Endodermal cell (in vitro differentiated cells): ENCODE results near the gene NDUFS6. TPM values are rescaled to one million over a fixed set of nuclear protein-coding genes. Genes with fewer than 3 reads are reported as not detected.
A peak's percentile ranks its signal among the peaks of the same experiment; 100 is the strongest.

ENCODE experiments used
- DNase-seq: peaks from one replicate; pipeline ENCODE4 v3.0.0-alpha.2; 2017
- H3K27ac ChIP-seq: 2 replicates; pipeline ENCODE4 v1.5.1; 2013; ENCODE audit warnings: mild to moderate bottlenecking, low read depth, low read length, moderate library complexity
- H3K27me3 ChIP-seq: 2 replicates; pipeline ENCODE4 v1.6.1; 2013; ENCODE audit warnings: mild to moderate bottlenecking, low read length, moderate library complexity; ENCODE audit not compliant: insufficient read depth, control insufficient read depth, poor library complexity, severe bottlenecking
- H3K36me3 ChIP-seq: 2 replicates; pipeline ENCODE4 v1.7.0; 2013; ENCODE audit warnings: mild to moderate bottlenecking, low read length, moderate library complexity; ENCODE audit not compliant: control insufficient read depth, insufficient read depth
- H3K4me1 ChIP-seq: one replicate; pipeline ENCODE4 v1.7.0; 2013; ENCODE audit warnings: low read length; ENCODE audit not compliant: control insufficient read depth, insufficient read depth
- H3K4me3 ChIP-seq: 2 replicates; pipeline ENCODE4 v1.5.1; 2013; ENCODE audit warnings: mild to moderate bottlenecking, low read length, moderate library complexity
- H3K9ac ChIP-seq: 2 replicates; pipeline ENCODE4 v1.6.1; 2013; ENCODE audit warnings: mild to moderate bottlenecking, low read length, moderate library complexity; ENCODE audit not compliant: poor library complexity, severe bottlenecking; ENCODE audit errors: extremely low read depth
- H3K9me3 ChIP-seq: 2 replicates; pipeline ENCODE4 v1.6.1; 2013; ENCODE audit warnings: mild to moderate bottlenecking, low read length, moderate library complexity; ENCODE audit not compliant: control insufficient read depth
- H3K27ac Mint-ChIP-seq: 2 replicates; pipeline ENCODE4 v1.8.0; 2020; ENCODE audit warnings: mixed read lengths
- H3K27me3 Mint-ChIP-seq: 2 replicates; pipeline ENCODE4 v1.8.0; 2021; ENCODE audit warnings: mild to moderate bottlenecking, mixed read lengths; ENCODE audit not compliant: insufficient read depth
- H3K36me3 Mint-ChIP-seq: 2 replicates; pipeline ENCODE4 v1.8.0; 2020; ENCODE audit warnings: low read depth, mixed read lengths
- H3K4me1 Mint-ChIP-seq: 2 replicates; pipeline ENCODE4 v1.8.0; 2020; ENCODE audit warnings: mixed read lengths
- H3K4me3 Mint-ChIP-seq: 2 replicates; pipeline ENCODE4 v1.8.0; 2020; ENCODE audit warnings: mild to moderate bottlenecking, moderate library complexity, mixed read lengths
- H3K9me3 Mint-ChIP-seq: 2 replicates; pipeline ENCODE4 v1.8.0; 2020; ENCODE audit warnings: mild to moderate bottlenecking, mixed read lengths
- CTCF ChIP-seq: fragments of 200-600 bp; sonication (generic); conservative IDR thresholded peaks from 2 replicates; pipeline ENCODE4 v1.5.0; 2021; ENCODE audit warnings: antibody characterized with exemption, mild to moderate bottlenecking
- WGBS, 2 experiments: methylation state at CpG; one replicate each; pipeline versions ENCODE4 v1.1.5 to v1.1.7; 2013; ENCODE audit warnings: missing lambda C conversion rate in 2 of 2, mixed read lengths in 1 of 2; ENCODE audit not compliant: insufficient coverage in 1 of 2, insufficient read length in 1 of 2; 5-methylcytosine and 5-hydroxymethylcytosine counted together
- total RNA-seq, 2 donors: library from RNA; stranded (reverse); fragmentation: NEBNext Ultra II Directional in 1 of 2; extraction: Animal tissue kit (Norgen Biotek cat#: 25700) in 1 of 2; gene quantifications; 2 replicates in 1 of 2; 3 replicates in 1 of 2; pipeline ENCODE4 v1.2.1, GENCODE V29; 2021

The NDUFS6 gene
- total RNA-seq, 2 donors from 2014 or later: 47.9 to 65.2 TPM

DNA sequence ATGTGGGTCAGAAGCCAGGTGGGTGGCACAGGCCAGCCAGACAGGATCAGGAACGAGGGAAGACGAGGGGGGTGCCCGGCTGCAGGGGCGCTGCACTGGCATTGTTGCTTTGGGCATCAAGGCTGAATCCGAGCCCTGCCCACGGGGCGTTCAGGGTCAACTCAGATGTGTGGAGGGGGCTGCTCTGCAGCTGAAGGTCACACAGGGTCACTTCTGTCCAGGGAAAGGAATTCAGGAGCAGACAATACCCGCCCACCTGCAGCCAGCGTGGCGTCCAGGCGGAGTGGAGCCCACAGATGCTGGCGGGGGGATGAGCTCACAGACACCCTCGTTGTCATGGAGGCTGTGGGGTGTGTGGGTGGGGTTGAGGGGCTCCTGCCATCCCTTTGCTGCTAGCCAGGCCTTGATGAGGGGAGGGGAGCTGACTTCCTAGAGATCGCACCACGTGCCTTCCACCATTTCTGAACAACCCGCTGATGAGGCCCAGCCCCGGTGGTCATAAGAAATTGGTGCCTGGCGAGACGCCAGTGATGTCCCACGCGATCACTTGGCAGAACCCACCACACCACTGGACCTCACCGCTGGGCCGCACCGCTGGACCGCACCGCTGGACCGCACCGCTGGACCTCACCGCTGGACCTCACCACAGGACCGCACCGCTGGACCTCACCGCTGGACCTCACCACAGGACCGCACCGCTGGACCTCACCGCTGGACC is 32.8 kb upstream of the NDUFS6 start:
- Histone ChIP-seq H3K4me1 (no peaks in the 10 kb centered on the region), H3K36me3 (no peaks in the 10 kb centered on the region), H3K27me3 (no peaks in the 10 kb centered on the region), H3K4me3 (no peak overlapping the region), H3K27ac (no peak overlapping the region), H3K9ac (no peak overlapping the region), H3K9me3 (no peaks in the 10 kb centered on the region)
- H3K9me3 Mint-ChIP-seq: no peaks in the 10 kb centered on the region
- TF ChIP-seq CTCF: no peak
- H3K4me1 Mint-ChIP-seq: no peaks in the 10 kb centered on the region
- H3K27me3 Mint-ChIP-seq: peaks cover 2% of the 10 kb centered on the region
- WGBS, 2 experiments: 79 to 94% methylated on average over 7 to 29 of the region's 35 CpGs
- no peak for DNase-seq
- no peaks in the 10 kb centered on the region for H3K36me3 Mint-ChIP-seq
- H3K27ac Mint-ChIP-seq: no peak overlapping the region
- no peak overlapping the region for H3K4me3 Mint-ChIP-seq

DNA sequence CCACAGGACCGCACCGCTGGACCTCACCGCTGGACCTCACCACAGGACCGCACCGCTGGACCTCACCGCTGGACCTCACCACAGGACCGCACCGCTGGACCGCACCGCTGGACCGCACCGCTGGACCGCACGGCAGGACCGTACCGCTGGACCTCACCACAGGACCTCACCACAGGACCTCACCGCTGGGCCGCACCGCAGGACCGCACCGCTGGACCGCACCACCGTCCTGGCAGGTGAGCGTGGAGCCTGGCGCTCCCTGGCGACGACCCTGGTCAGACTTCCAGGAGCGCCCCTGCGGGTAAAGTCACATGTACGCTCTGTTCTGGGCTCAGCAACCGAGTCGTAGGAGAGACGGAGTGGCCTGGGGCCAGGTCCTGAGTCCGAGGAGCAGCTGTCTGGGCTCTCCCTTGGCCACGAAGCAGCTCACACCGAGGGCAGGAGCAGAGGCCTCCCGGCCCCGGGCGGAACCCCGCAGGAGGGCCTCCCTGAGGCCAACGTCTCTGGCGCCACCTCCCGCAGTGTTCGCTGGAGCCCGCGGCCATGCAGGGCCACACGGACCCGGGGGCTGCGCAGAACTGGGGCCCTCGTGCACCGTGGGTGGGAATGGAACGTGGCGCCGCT is 32.1 kb upstream of the NDUFS6 start:
- 92 to 94% methylated on average over 20 to 51 of the region's 54 CpGs for WGBS, 2 experiments
- Mint-ChIP-seq H3K36me3 (no peaks in the 10 kb centered on the region), H3K4me3 (no peak overlapping the region), H3K27ac (no peak overlapping the region), H3K4me1 (no peaks in the 10 kb centered on the region), H3K9me3 (no peaks in the 10 kb centered on the region), H3K27me3 (peaks cover 2% of the 10 kb centered on the region)
- no peak overlapping the region for H3K27ac ChIP-seq
- no peak overlapping the region for H3K4me3 ChIP-seq
- no peak for TF ChIP-seq CTCF
- no peak overlapping the region for H3K9ac ChIP-seq
- no peaks in the 10 kb centered on the region for H3K4me1 ChIP-seq
- DNase-seq: no peak
- no peaks in the 10 kb centered on the region for H3K36me3 ChIP-seq
- no peaks in the 10 kb centered on the region for H3K9me3 ChIP-seq
- H3K27me3 ChIP-seq: no peaks in the 10 kb centered on the region

GRCh38 chr5:1769752-1770442 is 31.3 kb upstream of the NDUFS6 start:
- H3K36me3 ChIP-seq: no peaks in the 10 kb centered on the region
- H3K36me3 Mint-ChIP-seq: no peaks in the 10 kb centered on the region
- peaks cover 2% of the 10 kb centered on the region for H3K27me3 Mint-ChIP-seq
- DNase-seq: no peak
- no peaks in the 10 kb centered on the region for H3K27me3 ChIP-seq
- no peak overlapping the region for H3K4me3 Mint-ChIP-seq
- WGBS, 2 experiments: 88 to 93% methylated on average over 12 to 30 of the region's 30 CpGs
- peak; percentile 39 for TF ChIP-seq CTCF
- no peaks in the 10 kb centered on the region for H3K9me3 Mint-ChIP-seq
- no peak overlapping the region for H3K9ac ChIP-seq
- no peak overlapping the region for H3K27ac Mint-ChIP-seq
- no peaks in the 10 kb centered on the region for H3K4me1 ChIP-seq
- H3K4me3 ChIP-seq: no peak overlapping the region
- no peak overlapping the region for H3K27ac ChIP-seq
- H3K4me1 Mint-ChIP-seq: no peaks in the 10 kb centered on the region
- H3K9me3 ChIP-seq: no peaks in the 10 kb centered on the region
